GM23248 (cell line): Measurements from ENCODE around the gene CSNK1G1.

Source experiments
- EZH2 ChIP-seq: fragments of 200-600 bp; sonication (generic); IDR thresholded peaks from 2 replicates; pipeline ENCODE4 v1.6.1; 2018; ENCODE audit warnings: antibody characterized with exemption, mild to moderate bottlenecking; ENCODE audit not compliant: insufficient read depth, poor library complexity, severe bottlenecking
- EZH2phosphoT487 ChIP-seq: fragments of 200-600 bp; sonication (generic); IDR thresholded peaks from 2 replicates; pipeline ENCODE4 v1.6.1; 2018; ENCODE audit warnings: antibody characterized with exemption, moderate library complexity, mild to moderate bottlenecking, low read depth; ENCODE audit not compliant: insufficient read depth

- TF ChIP-seq EZH2phosphoT487, result no peak
- no peak for TF ChIP-seq EZH2
Measured at GRCh38 chr15:64143276-64143675, 212.7 kb downstream of the CSNK1G1 start.
